Activated T-helper 2 cell treated with anti-CD3 and anti-CD28 coated beads, Interferon-gamma antibody, Interleukin-2, Interleukin-4, amounts not matched to agents 10 μg/mL and 5 μg/mL and 100 μg/mL, durations not matched to agents 14 hours and 24 hours and 36 hours (primary cell): ENCODE results near the gene BRAP. TPM values are rescaled to one million over a fixed set of nuclear protein-coding genes. Genes with fewer than 3 reads are reported as not detected.
"Not testable (repeated sequence)": the region's sequence is repeated elsewhere in the genome, so short reads cannot be mapped to it uniquely, and the experiment has no call there.

Experiments
- DNase-seq: peaks from one replicate; pipeline ENCODE4 v3.0.0; 2021; ENCODE audit warnings: low spot score
- H3K27ac Mint-ChIP-seq: one replicate; pipeline ENCODE4 v1.8.0; 2021; ENCODE audit warnings: mixed read lengths
- H3K27me3 Mint-ChIP-seq: one replicate; pipeline ENCODE4 v1.8.0; 2021; ENCODE audit warnings: low read depth, mixed read lengths
- H3K36me3 Mint-ChIP-seq: one replicate; pipeline ENCODE4 v1.8.0; 2021; ENCODE audit warnings: low read depth, mixed read lengths
- H3K4me1 Mint-ChIP-seq: one replicate; pipeline ENCODE4 v1.8.0; 2021; ENCODE audit warnings: low read depth, mixed read lengths
- H3K4me3 Mint-ChIP-seq: one replicate; pipeline ENCODE4 v1.8.0; 2021; ENCODE audit warnings: low read depth, mild to moderate bottlenecking, moderate library complexity, mixed read lengths
- H3K9me3 Mint-ChIP-seq: one replicate; pipeline ENCODE4 v1.8.0; 2021; ENCODE audit warnings: mixed read lengths
- intact Hi-C: fragments of 100-400 bp; cut with micrococcal nuclease; formaldehyde crosslinking; loops from one replicate; pipeline ENCODE4 v1.15.1; 2023
- total RNA-seq: library from RNA; stranded (reverse); gene quantifications from 2 replicates; pipeline ENCODE4 v1.2.3, GENCODE V29; 2022

Gene BRAP, protein sequence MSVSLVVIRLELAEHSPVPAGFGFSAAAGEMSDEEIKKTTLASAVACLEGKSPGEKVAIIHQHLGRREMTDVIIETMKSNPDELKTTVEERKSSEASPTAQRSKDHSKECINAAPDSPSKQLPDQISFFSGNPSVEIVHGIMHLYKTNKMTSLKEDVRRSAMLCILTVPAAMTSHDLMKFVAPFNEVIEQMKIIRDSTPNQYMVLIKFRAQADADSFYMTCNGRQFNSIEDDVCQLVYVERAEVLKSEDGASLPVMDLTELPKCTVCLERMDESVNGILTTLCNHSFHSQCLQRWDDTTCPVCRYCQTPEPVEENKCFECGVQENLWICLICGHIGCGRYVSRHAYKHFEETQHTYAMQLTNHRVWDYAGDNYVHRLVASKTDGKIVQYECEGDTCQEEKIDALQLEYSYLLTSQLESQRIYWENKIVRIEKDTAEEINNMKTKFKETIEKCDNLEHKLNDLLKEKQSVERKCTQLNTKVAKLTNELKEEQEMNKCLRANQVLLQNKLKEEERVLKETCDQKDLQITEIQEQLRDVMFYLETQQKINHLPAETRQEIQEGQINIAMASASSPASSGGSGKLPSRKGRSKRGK
- 18.5 and 19.3 TPM in 2 replicates for total RNA-seq

DNA sequence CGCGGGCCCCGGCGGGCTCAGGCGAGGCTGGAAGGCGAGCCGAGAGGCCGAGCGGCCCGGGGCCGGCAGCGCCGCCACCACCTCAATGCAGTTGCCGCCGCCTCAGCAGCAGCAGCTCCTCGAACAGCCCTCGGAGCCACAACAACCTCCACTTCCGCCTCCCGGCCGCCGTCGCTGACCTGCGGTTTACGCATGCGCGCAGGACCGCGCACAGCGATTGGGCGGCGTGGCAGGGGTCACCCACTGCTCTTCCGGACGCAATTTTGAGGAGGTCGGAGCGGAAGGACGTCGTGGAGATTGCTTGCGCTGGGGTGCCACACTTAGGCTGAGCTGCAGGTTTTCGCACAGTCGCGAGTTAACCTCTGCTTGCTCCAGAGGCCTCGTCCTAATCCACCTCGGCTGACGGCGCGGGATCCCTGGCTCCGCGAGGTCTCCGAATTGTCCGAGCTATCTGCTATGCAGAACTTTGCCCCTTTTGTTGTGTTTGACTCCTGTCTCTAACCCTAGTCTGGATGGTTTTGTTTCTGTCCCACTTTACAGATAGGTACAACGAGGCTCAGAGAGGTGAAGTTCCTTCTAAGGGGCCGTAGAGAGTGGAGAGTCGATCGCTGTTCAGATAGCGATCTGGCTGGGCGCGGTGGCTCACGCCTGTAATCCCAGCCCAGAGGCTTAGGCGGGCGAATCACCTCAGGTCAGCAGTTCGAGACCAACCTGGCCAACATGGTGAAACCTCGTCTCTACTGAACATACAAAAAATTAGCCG lies at the start of gene BRAP, which contains the start of gene ACAD10:
BRAP (minus strand) TSS at position 146 of the 763 bp plus-strand sequence. CDS start 164 bp downstream, outside the sequence.
ACAD10 (plus strand) TSS at position 243 of the 763 bp plus-strand sequence. CDS start 6,657 bp downstream, outside the sequence.
- Mint-ChIP-seq H3K4me3 (peak within 1 kb of the TSS; percentile 95), H3K27ac (peak within 1 kb of the TSS; percentile 93), H3K9me3 (no peaks in the 10 kb centered on the region), H3K27me3 (no peaks in the 10 kb centered on the region), H3K4me1 (peaks cover 29% of the 10 kb centered on the region), H3K36me3 (peaks cover 25% of the 10 kb centered on the region)
- peak; percentile 95 for DNase-seq
- intact Hi-C loops = loop anchor here (1.0 to 10.0 kb wide), 6 partner anchors 89 to 441 kb away; partner anchors contain the start of genes ATXN2, MAPKAPK5, SH2B3 and TRAFD1

DNA sequence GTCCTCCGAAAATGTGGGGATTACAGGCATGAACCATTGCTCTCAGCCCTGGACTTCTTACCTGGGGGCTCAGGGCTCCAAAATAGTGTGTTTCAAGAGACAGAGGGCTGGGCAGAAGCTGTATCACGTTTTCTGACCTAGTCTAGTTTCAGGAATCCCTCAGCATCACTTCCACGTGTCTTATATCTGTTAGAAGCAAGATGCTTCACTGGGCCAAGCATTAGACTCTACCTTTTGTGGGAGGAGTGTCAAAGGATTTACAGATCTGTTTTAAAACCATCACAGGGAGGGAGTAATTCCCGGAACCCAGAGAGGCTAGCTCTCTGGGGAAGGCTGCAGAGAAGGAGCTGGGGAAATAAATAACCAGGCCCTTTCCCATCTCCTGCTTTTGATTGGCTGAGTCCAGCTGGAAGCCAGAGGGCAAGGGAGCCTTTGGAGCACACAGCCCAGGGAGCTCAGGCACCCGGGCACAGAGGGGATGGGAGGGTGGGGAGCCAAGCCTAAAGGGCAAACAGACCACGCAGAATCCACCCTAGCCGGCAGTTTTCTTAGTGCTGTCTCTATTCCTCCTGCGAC lies 47.7 kb upstream of the BRAP start:
- no peak for DNase-seq
- H3K36me3 Mint-ChIP-seq = peaks cover 7% of the 10 kb centered on the region
- no peak overlapping the region for H3K27ac Mint-ChIP-seq
- H3K4me1 Mint-ChIP-seq = no peaks in the 10 kb centered on the region
- no peaks in the 10 kb centered on the region for H3K27me3 Mint-ChIP-seq
- H3K4me3 Mint-ChIP-seq = no peak overlapping the region
- no peaks in the 10 kb centered on the region for H3K9me3 Mint-ChIP-seq
- intact Hi-C loops = no loop called here

DNA sequence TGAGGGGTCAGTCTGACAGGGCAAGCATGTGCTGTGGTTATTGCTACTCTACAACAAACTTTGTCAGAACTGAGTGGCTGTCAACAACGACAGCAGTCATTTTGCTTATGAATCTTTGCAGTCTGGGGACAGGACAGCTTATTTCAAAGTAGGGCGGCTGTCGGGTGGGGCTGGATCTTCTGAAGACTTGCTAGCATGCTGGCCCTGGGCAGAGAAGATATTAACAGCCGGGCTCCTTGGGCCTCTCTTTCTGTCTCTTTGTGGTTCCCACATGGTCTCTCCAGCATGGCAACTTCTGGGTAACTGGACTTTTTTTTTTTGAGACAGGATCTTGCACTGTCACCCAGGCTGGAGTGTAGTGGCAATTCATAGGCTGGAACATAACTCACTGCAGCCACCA lies 47.0 kb upstream of the BRAP start:
- H3K36me3 Mint-ChIP-seq = peaks cover 11% of the 10 kb centered on the region
- intact Hi-C loops = no loop called here
- H3K4me3 Mint-ChIP-seq = no peak overlapping the region
- no peak overlapping the region for H3K27ac Mint-ChIP-seq
- DNase-seq = no peak
- no peaks in the 10 kb centered on the region for H3K4me1 Mint-ChIP-seq
- H3K27me3 Mint-ChIP-seq = no peaks in the 10 kb centered on the region
- no peaks in the 10 kb centered on the region for H3K9me3 Mint-ChIP-seq

DNA sequence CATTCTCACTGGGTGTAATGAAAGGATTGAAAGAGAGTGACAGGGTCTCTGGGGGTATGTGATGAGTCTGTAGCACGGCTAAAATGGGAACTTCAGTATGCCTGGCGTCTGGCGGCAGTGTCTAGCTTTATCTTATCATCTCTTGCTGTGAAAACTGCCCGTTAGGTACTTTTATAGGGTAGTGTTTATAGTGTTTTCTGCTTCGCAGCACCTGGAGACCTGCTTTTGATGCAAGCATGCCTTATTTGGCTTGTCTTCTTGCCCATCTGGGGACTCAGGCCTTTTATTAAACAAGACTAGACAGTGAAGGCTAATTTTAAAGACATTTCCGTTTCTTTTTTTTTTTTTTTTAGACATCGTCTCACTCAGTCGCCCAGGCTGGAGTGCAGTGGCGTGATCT lies 44.7 kb upstream of the BRAP start:
- Mint-ChIP-seq H3K36me3 (peaks cover 9% of the 10 kb centered on the region), H3K27ac (no peak overlapping the region), H3K4me1 (no peaks in the 10 kb centered on the region), H3K27me3 (no peaks in the 10 kb centered on the region), H3K4me3 (no peak overlapping the region), H3K9me3 (no peaks in the 10 kb centered on the region)
- intact Hi-C loops = no loop called here
- DNase-seq = no peak

DNA sequence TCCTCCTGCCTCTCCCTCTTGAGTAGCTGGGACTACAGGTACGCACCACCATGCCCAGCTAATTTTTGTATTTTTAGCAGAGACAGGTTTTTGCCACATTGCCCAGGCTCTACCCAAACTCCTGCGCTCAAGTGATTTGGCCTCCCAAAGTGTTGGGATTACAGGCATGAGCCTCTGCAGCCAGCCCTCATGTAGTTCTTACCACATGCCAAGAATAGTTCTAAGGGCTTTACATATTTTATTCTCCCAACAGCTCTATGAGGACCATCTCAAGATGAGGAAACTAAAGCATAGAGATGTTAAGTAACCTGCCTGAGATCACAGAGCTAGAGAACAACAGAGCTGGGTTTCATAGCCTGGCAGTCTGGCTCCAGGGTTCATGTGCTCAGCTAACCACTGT lies 43.0 kb upstream of the BRAP start:
- no peaks in the 10 kb centered on the region for H3K27me3 Mint-ChIP-seq

DNA sequence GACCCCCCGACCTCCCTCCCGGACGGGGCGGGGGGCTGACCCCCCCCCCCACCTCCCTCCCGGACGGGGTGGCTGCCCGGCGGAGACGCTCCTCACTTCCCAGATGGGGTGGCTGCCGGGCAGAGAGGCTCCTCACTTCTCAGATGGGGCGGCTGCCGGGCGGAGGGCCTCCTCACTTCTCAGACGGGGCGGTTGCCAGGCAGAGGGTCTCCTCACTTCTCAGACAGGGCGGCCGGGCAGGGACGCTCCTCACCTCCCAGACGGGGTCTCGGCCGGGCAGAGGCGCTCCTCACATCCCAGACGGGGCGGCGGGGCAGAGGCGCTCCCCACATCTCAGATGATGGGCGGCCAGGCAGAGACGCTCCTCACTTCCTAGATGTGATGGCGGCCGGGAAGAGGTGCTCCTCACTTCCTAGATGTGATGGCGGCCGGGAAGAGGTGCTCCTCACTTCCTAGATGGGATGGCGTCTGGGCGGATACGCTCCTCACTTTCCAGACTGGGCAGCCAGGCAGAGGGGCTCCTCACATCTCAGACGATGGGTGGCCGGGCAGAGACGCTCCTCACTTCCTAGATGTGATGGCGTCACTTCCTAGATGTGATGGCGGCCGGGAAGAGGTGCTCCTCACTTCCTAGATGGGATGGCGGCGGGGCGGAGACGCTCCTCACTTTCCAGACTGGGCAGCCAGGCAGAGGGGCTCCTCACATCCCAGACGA lies 38.0 kb upstream of the BRAP start:
- peaks cover 31% of the 10 kb centered on the region for H3K36me3 Mint-ChIP-seq
- H3K9me3 Mint-ChIP-seq, intact Hi-C loops: not testable (repeated sequence)

More for the DNA sequence above, 43.0 kb upstream of the BRAP start:
- Mint-ChIP-seq H3K36me3 (peaks cover 21% of the 10 kb centered on the region), H3K27ac (no peak overlapping the region), H3K9me3 (no peaks in the 10 kb centered on the region), H3K4me3 (no peak overlapping the region), H3K4me1 (no peaks in the 10 kb centered on the region)
- intact Hi-C loops = no loop called here
- DNase-seq = no peak

DNA sequence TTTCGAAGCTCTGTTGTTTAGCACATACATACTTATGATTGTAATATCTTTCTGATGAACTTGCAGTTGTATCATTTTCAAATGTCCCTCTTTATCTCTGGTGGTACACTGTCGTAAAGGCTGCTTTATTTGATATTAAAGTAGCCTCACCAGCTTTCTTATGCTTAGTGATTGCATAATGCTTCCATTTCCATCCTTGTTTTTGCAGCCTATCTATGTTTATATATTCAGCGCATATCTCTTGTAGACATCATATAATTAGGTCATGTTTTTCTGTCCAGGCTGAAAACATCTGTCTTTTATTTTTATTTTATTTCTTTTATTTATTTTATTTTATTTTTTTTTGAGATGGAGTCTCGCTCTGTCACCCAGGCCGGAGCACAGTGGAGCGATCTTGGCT lies 34.7 kb upstream of the BRAP start:
- Mint-ChIP-seq H3K4me1 (no peaks in the 10 kb centered on the region), H3K27ac (no peak overlapping the region), H3K36me3 (peaks cover 36% of the 10 kb centered on the region), H3K4me3 (no peak overlapping the region), H3K9me3 (no peaks in the 10 kb centered on the region), H3K27me3 (no peaks in the 10 kb centered on the region)
- no peak for DNase-seq
- intact Hi-C loops = no loop called here

More for the DNA sequence above, 38.0 kb upstream of the BRAP start:
- H3K4me1 Mint-ChIP-seq, H3K27me3 Mint-ChIP-seq, H3K27ac Mint-ChIP-seq, H3K4me3 Mint-ChIP-seq, DNase-seq: not testable (repeated sequence)

DNA sequence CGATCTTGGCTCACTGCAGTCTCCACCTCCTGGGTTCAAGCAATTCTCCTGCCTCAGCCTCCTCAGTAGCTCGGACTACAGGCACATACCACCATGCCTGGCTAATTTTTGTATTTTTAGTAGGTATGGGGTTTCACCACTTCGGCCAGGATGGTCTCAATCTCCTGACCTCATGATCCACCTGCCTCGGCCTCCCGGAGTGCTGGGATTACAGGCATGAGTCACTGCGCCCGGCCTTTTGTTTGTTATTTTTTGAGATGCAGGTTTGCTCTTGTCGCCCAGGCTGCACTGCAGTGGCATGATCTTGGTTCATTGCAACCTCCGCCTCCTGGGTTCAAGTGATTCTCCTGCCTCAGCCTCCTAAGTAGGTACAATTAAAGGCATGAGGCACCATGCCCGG lies 33.6 kb upstream of the BRAP start:
- peaks cover 27% of the 10 kb centered on the region for H3K36me3 Mint-ChIP-seq
- H3K27me3 Mint-ChIP-seq, H3K9me3 Mint-ChIP-seq, H3K4me3 Mint-ChIP-seq, DNase-seq, intact Hi-C loops, H3K4me1 Mint-ChIP-seq, H3K27ac Mint-ChIP-seq: not testable (repeated sequence)

DNA sequence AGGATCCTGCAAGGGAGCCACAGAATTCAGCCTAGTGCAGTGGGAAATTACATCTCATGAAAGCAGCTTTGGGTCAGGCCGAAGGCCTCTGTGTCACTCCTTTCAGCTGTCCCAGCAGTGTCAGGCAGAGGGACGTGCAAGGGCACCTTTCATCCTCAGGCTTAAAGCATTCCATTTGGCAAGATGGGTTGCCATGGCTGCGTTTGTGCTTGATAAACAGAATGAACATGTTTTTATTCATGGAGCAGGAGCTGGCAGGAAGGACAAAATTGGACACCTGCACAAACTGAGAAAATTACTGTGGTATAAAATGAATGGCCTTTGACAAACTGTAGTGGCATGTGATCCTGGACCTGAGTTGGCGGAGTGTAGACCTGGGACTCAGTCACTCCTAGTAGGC lies 29.5 kb upstream of the BRAP start:
- no peak overlapping the region for H3K4me3 Mint-ChIP-seq
- H3K9me3 Mint-ChIP-seq = no peaks in the 10 kb centered on the region
- DNase-seq = no peak
- H3K36me3 Mint-ChIP-seq = peaks cover 26% of the 10 kb centered on the region
- H3K4me1 Mint-ChIP-seq = no peaks in the 10 kb centered on the region
- H3K27ac Mint-ChIP-seq = no peak overlapping the region
- intact Hi-C loops = no loop called here
- no peaks in the 10 kb centered on the region for H3K27me3 Mint-ChIP-seq

DNA sequence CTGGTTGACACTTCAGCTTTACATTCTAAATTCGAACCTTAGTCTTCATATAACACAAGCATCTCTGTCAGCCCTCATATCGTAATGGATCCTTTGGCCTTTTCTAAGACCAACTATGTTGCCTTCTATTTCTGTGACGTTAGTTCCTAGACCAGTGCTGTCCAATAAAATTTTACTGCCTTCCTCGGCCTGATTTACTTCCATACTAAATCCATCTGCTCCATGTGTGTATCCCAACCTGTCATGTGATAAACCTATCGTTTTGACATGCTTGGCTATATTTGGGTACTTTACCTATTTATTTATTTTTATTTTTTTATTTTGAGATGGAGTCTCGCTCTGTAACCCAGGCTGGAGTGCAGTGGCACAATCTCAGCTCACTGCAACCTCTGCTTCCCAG lies 20.4 kb upstream of the BRAP start:
- Mint-ChIP-seq H3K4me1 (no peaks in the 10 kb centered on the region), H3K27me3 (no peaks in the 10 kb centered on the region), H3K9me3 (no peaks in the 10 kb centered on the region), H3K4me3 (no peak overlapping the region), H3K36me3 (peaks cover 20% of the 10 kb centered on the region), H3K27ac (no peak overlapping the region)
- intact Hi-C loops = no loop called here
- no peak for DNase-seq

DNA sequence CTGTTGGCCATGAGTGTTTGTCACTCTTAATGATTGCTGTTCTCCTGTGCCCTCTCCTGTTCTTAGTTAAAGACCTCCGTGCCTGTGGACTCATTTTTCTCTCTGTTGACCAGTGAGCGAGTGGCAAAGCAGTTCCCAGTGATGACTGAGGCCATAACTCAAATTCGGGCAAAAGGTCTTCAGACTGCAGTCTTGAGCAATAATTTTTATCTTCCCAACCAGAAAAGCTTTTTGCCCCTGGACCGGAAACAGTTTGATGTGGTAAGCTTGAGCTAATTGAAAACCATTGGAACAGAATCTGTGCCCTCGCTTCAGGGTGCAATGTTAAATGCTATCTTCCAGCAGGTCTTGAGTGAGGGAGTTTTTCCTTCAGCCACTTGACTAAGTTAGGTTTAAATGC lies 19.9 kb upstream of the BRAP start:
- Mint-ChIP-seq H3K36me3 (peaks cover 20% of the 10 kb centered on the region), H3K4me3 (no peak overlapping the region), H3K4me1 (no peaks in the 10 kb centered on the region), H3K27ac (no peak overlapping the region), H3K9me3 (no peaks in the 10 kb centered on the region), H3K27me3 (no peaks in the 10 kb centered on the region)
- DNase-seq = no peak
- intact Hi-C loops = no loop called here

DNA sequence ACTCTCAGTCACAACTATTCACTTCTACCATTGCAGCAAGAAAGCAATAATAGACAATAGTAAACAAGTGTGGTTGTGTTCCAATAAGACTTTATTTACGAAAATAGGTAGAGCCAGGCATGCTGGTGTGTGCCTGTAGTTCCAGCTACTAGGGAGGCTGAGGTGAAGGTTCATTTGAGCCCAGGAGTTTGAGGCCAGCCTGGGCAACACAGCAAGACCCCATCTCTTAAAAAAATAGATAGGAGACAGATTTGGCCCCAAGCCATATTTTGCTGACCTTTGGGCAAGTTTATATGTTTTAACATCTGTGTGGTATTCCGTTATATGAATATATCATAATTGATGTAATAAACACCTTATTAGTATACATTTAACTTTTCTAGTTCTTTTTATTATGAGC lies 14.2 kb upstream of the BRAP start:
- H3K36me3 Mint-ChIP-seq = peaks cover 24% of the 10 kb centered on the region
- intact Hi-C loops = no loop called here
- H3K27me3 Mint-ChIP-seq = no peaks in the 10 kb centered on the region

More for the DNA sequence above, 14.2 kb upstream of the BRAP start:
- Mint-ChIP-seq H3K27ac (no peak overlapping the region), H3K4me3 (no peak overlapping the region), H3K9me3 (no peaks in the 10 kb centered on the region), H3K4me1 (no peaks in the 10 kb centered on the region)
- DNase-seq = no peak
